ENCODE data around the gene ATCAY. TPM values are rescaled to one million over a fixed set of nuclear protein-coding genes. Genes with fewer than 3 reads are reported as not detected.
"Not testable (repeated sequence)": the region's sequence is repeated elsewhere in the genome, so short reads cannot be mapped to it uniquely, and the experiment has no call there.

ATCAY gene
- total RNA-seq, 2 donors from 2014 or later = not detected

DNA sequence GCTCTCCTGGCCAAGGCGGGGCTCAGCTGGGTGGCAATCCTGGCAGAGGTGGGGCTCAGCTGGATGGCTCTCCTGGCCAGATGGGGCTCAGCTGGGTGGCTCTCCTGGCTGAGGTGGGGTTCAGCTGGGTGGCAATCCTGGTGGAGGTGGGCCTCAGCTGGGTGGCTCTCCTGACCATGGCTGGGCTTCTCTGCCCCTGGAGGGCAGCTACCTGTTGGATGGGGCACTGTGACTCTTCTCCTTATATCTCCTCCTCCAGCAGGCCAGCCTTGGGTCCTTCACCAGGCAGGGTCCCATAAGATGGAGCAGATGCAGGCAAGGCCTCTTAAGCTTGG lies 28.3 kb upstream of the ATCAY start:
- ATAC-seq = no peak
- no peak for DNase-seq
- intact Hi-C loops (cut with DNase I) = no loop called here

DNA sequence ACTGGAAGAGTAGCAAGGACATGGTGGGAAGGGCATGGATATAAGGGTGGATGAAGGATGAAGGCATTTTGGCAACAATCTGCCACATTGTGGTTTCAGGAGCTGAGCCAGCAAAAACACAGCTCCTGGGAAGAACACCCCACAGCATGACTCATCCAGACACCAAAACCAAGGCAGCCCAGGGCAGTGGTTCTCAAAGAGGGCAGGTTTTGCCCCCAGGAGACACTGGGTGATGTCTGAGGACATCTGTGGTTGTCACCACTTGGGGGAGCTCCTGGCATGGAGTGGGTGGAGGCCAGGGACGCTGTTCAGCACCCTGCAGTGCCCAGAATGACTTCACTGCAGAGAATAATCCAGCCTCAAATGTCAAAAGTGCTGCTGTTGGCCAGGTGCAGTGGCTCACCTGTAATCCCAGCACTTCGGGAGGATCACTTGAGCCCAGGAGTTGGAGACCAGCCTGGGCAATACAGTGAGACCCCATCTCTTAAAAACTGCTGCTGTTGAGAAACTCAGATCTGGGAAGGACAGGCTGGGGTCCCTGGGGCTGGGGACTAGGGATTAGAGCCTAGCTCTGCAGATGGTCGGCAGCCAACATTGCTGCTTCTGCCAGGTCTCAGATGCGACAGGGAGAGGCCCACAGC lies 27.8 kb upstream of the ATCAY start:
- DNase-seq (no peak), ATAC-seq (no peak)
- intact Hi-C loops (cut with DNase I) = no loop called here

DNA sequence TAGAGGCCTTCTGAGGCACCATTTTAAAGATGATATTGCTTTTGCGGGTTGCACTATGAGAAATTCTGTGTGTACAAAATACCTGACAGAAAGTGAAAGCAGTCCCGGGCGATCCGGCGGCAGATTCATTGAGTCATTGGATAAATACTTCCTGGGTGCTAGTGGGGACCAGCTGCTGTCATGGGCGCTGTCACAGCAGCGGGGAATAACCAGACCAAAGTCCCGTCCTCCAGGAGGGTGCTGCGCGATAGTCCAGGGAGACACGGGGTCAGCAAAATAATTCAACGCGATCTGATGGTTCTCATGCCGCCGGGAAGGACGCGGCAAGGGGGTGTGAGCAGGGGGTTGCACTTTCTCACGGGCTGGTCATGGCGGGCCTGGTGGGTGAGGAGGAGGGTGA lies 25.2 kb upstream of the ATCAY start:
- no peak for ATAC-seq
- DNase-seq = no peak
- intact Hi-C loops (cut with DNase I) = no loop called here

DNA sequence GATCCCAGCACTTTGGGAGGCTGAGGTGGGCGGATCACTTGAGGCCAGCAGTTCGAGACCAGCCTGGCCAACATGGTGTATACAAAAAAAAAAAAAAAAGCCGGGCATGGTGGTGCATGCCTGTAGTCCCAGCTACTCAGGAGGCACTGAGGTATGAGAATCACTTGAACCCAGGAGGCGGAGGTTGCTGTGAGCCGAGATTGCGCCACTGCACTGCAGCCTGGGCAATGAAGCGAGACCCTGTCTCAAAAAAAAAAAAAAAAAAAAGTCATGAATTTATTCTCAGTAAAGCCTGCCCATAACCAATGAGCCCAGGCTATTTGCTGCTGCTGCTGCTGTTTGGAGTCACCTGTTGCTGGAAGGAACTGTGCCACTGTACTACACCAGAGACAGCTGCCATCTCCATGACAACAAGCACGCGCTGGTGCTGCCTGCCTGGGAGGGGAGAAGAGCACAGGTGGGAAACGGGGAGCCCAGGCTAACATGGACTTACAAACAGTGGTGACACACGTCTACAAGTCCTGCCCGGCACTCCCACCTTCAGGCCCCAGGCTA lies 23.0 kb upstream of the ATCAY start:
- DNase-seq = no peak
- intact Hi-C loops (cut with DNase I) = no loop called here
- ATAC-seq = no peak

DNA sequence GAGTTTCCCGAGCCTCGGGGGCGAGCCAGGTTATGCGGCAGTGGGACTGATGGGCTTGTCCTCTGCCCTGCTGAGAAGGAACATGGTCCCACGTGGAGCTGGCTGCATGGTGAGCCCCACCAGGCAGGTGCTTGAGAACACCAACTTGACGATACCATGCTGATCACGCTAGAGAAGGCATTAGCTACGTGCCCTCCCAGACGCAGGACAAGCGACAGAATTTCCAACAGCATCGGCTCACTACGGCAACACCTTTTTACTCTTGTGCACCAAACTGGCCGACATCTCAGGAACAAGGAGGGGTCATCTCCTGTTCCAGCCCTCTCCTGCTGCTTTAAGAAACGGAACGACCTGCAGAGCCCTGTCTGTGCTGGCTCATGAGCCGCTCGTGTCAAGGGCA lies 20.0 kb upstream of the ATCAY start:
- intact Hi-C loops (cut with DNase I) = no loop called here

DNA sequence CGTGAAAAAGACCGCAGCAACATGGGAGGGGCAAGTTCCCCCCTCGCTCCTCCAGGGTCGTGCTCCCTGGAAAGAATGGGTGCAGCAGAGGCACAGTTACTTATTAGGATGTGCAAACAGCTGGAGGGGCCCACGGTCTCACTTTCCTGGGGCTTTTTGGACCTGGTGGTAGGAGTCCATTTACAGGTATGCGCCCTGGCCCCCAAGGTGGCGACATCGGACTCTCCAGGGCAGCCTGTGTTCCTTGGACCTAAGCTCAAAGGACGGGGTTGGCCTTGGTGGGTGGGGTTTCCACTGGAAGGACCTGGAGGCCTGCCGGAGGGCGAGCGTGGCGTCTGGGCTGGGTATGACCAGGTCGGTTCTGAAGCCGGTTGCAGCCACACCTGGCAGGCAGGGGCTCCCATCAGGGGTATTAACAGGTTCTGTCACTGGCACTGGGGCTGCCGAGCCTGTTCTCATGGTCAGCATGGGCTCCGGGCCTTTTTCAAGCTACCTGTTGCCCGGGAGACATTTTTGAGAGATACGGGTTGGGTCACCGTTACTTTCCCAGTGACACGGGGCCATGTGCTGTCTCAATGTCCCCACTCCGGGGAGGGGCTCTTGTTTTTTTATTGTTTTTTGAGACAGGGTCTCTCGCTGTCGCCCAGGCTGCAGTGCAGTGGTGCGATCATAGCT lies 17.5 kb upstream of the ATCAY start:
- intact Hi-C loops (cut with DNase I) = no loop called here
- no peak for DNase-seq

More for the DNA sequence above, 20.0 kb upstream of the ATCAY start:
- DNase-seq (no peak), ATAC-seq (no peak)

DNA sequence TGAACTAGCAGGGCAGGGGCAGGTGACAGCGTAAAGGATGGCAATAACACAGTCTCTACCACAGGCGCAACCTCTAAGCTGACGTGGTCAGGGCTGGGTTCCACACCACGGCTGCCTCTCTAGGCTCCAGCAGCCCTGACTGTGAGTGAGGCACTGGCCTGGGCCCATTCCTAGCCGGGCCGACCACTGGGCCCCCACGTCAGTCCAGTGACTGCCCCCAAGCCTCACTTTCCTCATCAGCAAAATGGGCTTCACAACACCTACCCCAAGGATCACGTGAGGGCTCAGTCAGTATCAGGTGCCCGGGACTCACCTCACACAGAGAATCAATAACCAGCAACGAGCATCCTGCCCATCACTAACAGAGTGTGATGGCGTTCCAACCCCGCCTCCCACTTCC lies 16.8 kb upstream of the ATCAY start:
- intact Hi-C loops (cut with DNase I) = no loop called here
- DNase-seq = no peak
- ATAC-seq = no peak

More for the DNA sequence above, 17.5 kb upstream of the ATCAY start:
- ATAC-seq = no peak

DNA sequence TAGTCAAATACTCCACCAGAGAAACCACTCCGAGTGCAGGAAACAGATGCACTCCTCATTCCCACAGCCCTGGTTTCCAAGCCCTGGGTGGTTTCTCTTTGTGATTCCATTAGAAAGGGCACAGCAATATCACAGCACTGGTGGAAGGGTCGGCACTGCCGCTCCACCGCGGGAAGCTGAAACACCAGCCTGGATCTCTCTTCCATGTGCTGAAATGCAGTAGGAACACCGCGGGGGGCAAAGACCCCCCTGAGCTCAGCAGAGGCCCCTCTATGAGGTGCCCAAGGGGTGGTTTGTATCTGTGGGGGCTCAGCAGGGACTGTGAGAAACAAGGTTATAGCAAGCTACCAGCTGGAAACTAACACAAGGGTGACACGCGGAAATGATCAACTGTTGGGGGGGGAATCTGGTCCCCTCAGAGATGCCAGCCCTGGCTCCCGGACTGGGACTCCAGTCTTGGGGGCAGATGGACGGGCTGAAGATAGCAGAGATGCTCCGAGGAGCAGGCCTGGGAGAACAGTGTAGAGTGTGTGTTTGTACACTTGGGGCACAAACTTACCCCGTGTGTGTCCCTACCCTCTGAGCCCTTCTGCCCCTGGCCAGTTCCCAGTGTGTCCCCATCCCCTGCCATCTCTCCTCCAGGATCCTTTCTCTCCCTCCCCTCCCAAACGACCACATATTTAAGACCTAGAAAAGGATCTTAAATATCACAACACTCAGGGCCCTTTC lies 13.4 kb upstream of the ATCAY start:
- ATAC-seq (no peak), DNase-seq (no peak)
- intact Hi-C loops (cut with DNase I) = no loop called here

DNA sequence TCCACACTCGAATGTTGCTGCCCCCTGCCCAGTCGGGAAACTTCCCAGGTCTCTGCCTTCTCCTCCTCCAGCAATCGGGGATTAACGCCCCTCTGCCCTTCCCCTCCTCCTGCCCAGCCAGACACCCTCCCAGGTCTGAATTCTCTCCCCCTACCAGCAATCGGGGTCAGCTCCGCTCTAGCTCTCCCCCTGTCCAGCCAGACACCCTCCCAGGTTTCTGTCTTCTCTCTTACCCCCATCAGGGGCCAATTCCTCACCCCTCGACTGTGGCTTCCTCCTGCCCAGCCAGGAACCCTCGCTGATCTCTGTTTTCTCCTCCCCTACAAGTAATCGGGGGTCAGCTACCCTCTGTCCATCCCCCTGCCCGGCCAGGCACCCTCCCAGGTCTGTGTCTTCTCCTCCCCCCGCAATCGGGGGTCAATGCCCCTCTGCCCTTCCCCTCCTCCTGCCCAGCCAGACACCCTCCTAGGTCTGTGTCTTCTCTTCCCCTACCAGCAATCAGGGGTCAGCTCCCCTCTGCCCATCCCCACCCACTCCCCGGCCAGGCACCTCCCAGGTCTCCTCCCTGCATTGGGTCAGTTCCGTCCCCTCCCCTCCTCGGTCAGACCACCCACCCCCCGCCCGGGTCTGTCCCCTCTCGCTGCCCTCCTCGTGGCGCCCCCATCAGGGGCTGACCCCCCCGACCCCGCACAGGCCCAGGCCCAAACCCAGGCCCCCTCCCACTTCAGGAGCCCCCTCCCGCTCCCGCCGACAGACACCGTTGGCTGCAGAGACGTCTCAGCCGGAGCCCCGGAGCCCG lies 12.3 kb upstream of the ATCAY start:
- intact Hi-C loops (cut with DNase I) = no loop called here
- no peak for DNase-seq
- ATAC-seq = no peak

DNA sequence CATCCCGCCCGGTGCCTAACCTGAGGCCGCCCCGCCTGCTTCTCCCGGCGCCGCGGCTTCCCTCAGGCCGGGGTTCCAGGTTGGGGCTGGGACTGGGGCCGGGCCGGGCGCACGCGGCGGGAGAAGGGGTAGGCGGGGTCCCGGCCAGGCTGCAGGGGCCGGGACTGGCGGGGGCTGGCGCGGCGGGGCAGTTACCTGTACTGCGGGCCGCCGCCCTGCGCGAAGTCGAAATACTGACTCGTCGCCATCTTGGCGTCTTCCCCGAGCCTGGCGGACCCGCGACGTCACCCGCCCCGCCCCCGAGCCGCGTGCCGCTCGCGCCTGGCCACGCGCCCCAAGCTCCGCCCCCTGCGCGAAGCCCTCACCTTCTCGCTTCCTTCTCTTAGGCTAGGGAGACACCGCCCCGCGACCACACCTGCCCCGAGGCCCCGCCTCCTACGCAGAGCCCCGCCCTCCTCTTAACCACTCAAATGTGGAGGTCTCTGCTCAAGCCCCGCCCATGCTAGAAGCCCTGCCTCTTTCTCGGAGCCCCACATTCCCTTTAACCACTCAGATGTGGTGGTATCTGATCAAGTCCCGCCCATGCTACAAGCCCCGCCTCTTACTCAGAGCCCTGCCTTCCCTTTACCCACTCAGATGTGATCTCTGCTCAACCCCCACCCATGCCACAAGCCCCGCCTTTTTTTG lies 11.6 kb upstream of the ATCAY start, which contains the start of gene ZFR2:
ZFR2 (minus strand) TSS at position 269 of the 687 bp plus-strand sequence; CDS start at position 248, 21 bp downstream.
- DNase-seq = no peak
- ATAC-seq = peak in 1 of 2 donors; percentile 12
- intact Hi-C loops (cut with DNase I) = no loop called here

DNA sequence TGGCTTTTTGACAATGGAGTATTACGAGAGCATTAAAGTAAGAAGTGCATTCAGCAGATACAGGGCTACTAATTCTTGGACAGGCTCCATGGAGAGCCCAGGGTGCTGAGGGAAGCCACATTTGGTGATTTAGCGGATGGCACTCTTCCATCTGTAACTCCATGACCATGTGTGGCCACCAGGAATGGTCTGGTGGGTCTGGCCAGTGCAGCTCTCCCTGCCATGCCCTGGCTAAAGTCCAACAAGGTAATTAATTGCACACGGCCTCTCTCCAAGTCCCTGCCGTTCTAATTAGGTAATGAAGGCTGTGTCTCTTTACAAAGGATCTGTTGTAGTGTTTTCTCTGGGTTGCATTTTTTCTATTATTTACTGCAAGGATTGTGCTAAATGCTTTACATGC lies 7.3 kb upstream of the ATCAY start:
- no peak for DNase-seq
- ATAC-seq = no peak
- intact Hi-C loops (cut with DNase I) = no loop called here

DNA sequence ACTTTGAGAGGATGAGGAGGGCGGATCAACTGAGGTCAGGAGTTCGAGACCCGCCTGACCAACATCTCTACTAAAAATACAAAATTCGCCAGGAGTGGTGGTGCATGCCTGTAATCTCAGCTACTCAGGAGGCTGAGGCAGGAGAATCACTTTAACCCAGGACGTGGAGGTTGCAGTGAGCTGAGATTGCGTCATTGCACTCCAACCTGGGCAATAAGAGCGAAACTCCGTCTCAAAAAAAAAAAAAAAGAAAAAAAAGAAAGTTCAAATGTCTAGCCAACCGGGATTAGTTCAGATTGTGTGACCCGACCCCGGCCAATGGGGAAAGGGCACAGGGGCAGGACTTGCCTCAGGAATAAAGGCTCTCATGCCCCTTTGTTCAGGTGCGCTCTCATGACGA lies 5.8 kb upstream of the ATCAY start:
- not testable (repeated sequence) for DNase-seq, ATAC-seq

DNA sequence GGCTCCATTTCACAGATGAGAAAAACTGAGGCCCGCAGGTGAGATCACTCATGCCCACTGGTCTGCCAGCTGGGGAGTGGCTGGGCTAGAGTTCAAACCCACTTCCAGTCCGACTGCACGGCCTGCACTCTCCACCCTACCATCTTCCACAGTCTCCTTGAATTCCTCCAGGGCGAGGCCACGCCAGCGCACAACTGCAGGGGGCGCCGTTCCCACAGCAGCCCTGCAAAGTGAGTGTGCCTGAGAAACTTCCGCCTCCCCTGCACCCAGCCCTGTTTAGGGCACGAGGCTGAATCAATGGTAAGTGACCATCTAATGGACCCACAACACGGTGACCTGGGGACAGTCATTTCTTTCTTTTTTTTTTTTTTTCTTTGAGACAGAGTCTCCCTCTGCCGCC lies 829 bp upstream of the ATCAY start:
- DNase-seq = no peak
- no peak for ATAC-seq

More for the DNA sequence above, 5.8 kb upstream of the ATCAY start:
- intact Hi-C loops (cut with DNase I) = not testable (repeated sequence)

DNA sequence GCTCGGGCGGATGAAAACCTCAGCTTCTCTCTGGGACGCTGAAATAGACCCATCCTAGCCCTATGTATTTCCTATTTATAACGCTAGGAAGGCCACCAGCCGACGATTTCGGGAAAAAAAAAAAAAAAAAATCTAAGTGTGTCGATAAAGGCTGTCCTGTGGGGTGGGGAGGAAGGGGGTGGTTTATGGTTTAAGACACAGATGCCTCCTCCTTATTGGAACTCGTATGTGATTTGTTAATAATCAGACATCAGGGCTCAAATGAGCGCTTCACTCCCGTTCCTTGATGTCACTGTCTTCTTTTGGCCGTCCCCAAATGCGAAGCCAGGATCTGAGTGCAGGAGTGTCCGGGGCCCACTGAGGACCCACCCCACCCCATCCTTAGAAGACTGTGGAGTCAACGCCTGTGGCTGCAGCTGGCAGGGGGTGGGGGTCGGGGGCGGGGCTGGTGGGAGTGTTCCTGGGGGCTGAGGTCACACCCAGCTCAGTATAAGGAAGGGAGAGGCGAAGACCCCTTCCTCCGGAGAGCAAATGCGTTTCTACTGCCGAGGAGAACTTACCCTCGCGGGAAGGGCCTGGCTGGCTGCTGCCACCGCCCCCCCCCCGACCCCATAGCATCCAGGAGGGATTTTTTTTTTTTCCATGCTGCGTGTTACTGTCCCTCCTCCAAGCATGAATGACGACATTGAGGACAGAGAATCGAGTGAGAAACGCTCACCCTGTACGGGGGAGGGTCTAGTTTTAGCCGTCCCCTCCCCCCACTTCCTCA lies 971 bp downstream of the ATCAY start:
- intact Hi-C loops (cut with DNase I) = no loop called here
- no peak for DNase-seq
- ATAC-seq = no peak

More for the DNA sequence above, 829 bp upstream of the ATCAY start:
- intact Hi-C loops (cut with DNase I) = no loop called here

DNA sequence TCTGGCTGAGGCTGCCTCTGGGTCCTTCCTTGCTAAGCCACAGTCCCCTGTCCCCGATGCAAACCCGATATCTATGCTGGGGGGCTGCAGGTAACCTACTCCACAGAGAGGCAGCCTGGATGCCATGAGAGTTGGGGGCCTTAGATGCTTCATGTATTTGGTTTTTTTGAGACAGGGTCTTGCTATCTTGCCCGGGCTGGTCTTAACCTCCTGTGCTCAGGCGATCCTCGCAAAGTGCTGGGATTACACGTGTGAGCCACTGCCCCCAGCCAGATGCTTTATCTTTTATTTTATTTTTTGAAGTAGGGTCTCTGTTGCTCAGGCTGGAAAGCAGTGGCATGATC lies 1.5 kb downstream of the ATCAY start:
- intact Hi-C loops (cut with DNase I) = no loop called here
- DNase-seq (no peak), ATAC-seq (no peak)

DNA sequence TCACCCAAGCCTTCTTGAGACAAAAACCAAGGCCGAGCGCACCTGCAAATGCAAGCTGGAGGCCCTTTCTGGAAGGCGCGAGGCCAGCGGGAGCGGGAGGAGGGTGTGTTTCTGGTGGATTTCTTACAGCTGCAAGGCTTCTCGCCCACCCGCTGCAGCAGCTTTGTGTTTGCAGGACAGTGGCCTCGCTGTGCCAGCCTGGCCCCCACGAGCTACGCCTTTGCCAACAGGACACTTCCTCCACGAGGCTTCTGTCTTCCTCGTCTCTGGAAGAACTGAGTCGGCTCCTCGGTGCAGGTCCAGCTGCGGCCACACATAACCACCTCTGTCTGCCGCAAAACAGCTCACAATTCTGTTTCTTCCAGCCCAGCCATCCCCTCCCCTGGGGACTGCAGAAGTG lies 10.1 kb downstream of the ATCAY start:
- no peak for ATAC-seq
- intact Hi-C loops (cut with DNase I) = no loop called here
- DNase-seq = no peak

DNA sequence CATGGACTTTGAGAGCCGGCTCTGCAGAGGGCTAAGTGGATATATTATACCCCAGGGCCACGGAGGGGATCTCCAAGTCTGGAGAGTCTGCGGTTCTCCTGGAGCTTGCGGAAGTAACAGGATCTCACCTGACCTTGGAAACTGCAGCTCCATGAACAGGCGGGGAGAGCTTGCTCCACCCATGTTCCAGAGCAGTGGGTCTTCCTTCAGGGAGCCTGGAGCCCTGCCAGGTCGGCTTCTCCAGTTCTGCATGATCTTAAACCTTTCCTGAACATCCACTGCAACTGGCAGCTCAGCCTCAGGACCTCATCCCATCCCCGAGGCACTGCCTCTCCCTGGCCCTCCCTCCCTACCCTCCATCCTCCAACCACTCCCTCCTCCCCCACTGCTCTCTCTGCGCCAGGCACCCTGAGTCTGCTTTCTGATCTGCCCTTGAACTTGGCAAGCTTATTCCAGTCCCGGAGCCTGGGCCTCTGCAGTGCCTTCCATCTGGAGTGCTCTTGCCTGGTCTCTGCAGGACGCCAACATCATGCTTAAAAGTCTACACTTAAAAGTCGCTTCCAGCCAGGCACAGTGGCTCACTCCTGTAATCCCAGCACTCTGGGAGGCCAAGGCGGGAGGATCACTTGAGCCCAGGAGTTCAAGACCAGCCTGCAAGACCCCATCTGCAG lies 13.2 kb downstream of the ATCAY start:
- ATAC-seq (no peak), DNase-seq (no peak)
- intact Hi-C loops (cut with DNase I) = no loop called here

DNA sequence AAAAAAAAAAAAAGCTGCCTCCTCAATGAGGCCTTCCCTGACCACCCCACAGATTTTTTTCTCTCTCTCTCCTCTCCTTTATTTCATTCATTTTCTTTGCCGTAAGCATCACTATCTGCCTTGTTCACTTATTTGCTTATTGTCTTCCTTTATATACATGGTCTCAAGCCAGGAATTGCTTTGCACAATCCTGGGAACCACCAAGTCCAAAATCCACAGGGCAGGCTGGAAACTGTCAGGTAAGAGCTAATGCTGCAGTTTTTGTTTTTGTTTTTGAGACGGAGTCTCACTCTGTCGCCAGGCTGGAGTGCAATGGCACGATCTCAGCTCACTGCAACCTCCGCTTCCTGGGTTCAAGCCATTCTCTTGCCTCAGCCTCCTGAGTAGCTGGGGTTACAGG lies 14.5 kb downstream of the ATCAY start:
- ATAC-seq; intact Hi-C loops (cut with DNase I); DNase-seq: not testable (repeated sequence)
